Measurements from ENCODE around the gene ARRB1.

GRCh38 chr11:75254326-75254725 is 97.1 kb downstream of the ARRB1 start:
- TF ChIP-seq POLR2A (IDR thresholded peaks at IDR 0.05) = no peak
- TF ChIP-seq CTCF (IDR thresholded peaks at IDR 0.05) = no peak
